SK-N-MC (cell line): ENCODE data around the gene CMSS1.

ENCODE experiments used
- EZH2 ChIP-seq: fragments of 200-600 bp; sonication (generic); IDR thresholded peaks from one replicate; pipeline ENCODE4 v1.6.1; 2017; ENCODE audit warnings: antibody characterized with exemption
- FOXP2 ChIP-seq: optimal IDR thresholded peaks from 2 replicates; pipeline ENCODE3; 2011; ENCODE audit warnings: mild to moderate bottlenecking, moderate library complexity; ENCODE audit not compliant: insufficient read depth; ENCODE audit errors: extremely low read length, control extremely low read depth
- POLR2AphosphoS5 ChIP-seq: IDR thresholded peaks from 2 replicates; pipeline ENCODE4 v1.6.1; 2012; ENCODE audit warnings: mild to moderate bottlenecking, low read depth, low read length, borderline replicate concordance

GRCh38 chr3:99848433-99848832 is 30.8 kb downstream of the CMSS1 start:
- TF ChIP-seq EZH2 (no peak), POLR2AphosphoS5 (no peak), FOXP2 (no peak)
